Measurements from ENCODE around the gene CTBS. TPM values are rescaled to one million over a fixed set of nuclear protein-coding genes. Genes with fewer than 3 reads are reported as not detected.

Gene CTBS
- polyA plus RNA-seq, 10 donors = 5.8 to 9.0 (median 7.2) TPM

GRCh38 chr1:84506729-84507453 is 67.3 kb downstream of the CTBS start:
- peak in 1 of 3 donors; percentile 3 for DNase-seq

- DNase-seq = peak; percentile 98 to 99 (median 99)
Observed at GRCh38 chr1:84506002-84506728, 68.1 kb downstream of the CTBS start, which contains the start of the genes GNG5 and SPATA1. Gene GNG5, minus strand, starts transcription at chr1:84506581. Its CDS starts 490 bp downstream, at chr1:84506091. Gene SPATA1, plus strand, starts transcription at chr1:84506386. Its CDS starts 9,974 bp downstream, at chr1:84516360.

GRCh38 chr1:84505493-84506001 is 68.7 kb downstream of the CTBS start:
- peak; percentile 56 to 97 (median 79) for DNase-seq

GRCh38 chr1:84504580-84505492 is 69.4 kb downstream of the CTBS start:
- DNase-seq = peak; percentile 18 to 52 (median 35)

DNA sequence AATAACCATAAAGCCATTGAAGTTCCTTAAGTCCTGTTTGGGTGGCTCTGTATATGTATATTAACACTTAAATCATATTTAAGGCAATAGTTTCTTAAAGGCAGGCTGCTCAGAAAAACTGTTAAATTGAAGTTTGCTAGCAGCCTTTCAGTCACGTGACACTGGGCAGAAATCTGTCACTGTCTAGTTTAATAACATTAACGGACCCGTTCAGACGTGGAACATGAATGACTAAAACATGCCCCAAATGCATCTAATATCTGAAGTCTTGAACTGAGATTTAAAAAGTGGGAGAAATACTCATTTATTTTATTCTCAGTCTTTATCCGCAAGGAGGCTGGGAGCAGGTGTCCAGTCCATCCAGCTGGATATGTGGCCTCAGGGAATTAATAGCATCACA is 71.3 kb downstream of the CTBS start:
- peak in 1 of 3 donors; percentile 16 for DNase-seq

Other genes with a start within 250 kb of the CTBS start
- gene DNASE2B, start 176.0 kb downstream of the CTBS start, polyA plus RNA-seq (ENCODE audit: insufficient read length in 10 of 10) = under 1 TPM in 5 of 10 donors, not detected in 5; 0.12 to 0.21 (median 0.14) TPM
- gene RPF1, start 95.2 kb downstream of the CTBS start, polyA plus RNA-seq (ENCODE audit: insufficient read length in 10 of 10) = 10 to 100 TPM; 28.5 to 37.6 (median 31.9) TPM
- 1 to 10 TPM in 4 of 10 donors, under 1 TPM in 6; 0.32 to 2.8 (median 0.96) TPM for gene SPATA1, start 68.1 kb downstream of the CTBS start, polyA plus RNA-seq (ENCODE audit: insufficient read length in 10 of 10)
- gene GNG5, start 67.9 kb downstream of the CTBS start, polyA plus RNA-seq (ENCODE audit: insufficient read length in 10 of 10) = 100 to 1,000 TPM; 166 to 213 (median 181) TPM
- 10 to 100 TPM; 11.3 to 22.7 (median 15.4) TPM for gene SSX2IP, start 116.0 kb upstream of the CTBS start, polyA plus RNA-seq (ENCODE audit: insufficient read length in 10 of 10)